HCT116 (cell line): ENCODE measurements around the gene RNF130. TPM values are rescaled to one million over a fixed set of nuclear protein-coding genes. Genes with fewer than 3 reads are reported as not detected.

ENCODE experiments used
- ATAC-seq: fragments of 200-7000 bp; cut with Tn5 transposase; 2 replicates; pipeline ENCODE4 v1.9.1; 2020; ENCODE audit warnings: mild to moderate bottlenecking, moderate library complexity
- BruUV-seq: library from RNA; stranded (reverse); fragments of 400-500 nt; replicated peaks from 2 replicates; lab custom pipeline; 2021; lab: Mats Ljungman, UMichigan
- CTCF ChIA-PET: fragments of 300-600 bp; sonication (Branson Sonifier 250); formaldehyde crosslinking; loops from one replicate; lab custom pipeline; 2021; ENCODE audit warnings: antibody characterized with exemption; lab: Charles Lee
- POLR2A ChIA-PET: fragments of 300-600, 350-600 bp; sonication (Branson Sonifier 250); formaldehyde crosslinking; loops from one replicate; lab custom pipeline; 2021; ENCODE audit warnings: antibody characterized with exemption; lab: Charles Lee
- RAD21 ChIA-PET, 2 experiments: fragments of 300-600 bp; sonication (Branson Sonifier 250); formaldehyde crosslinking; loops; one replicate each; lab custom pipeline; 2023; ENCODE audit warnings: low total read pairs in 2 of 2; ENCODE audit not compliant: uncharacterized antibody in 2 of 2, unreplicated experiment in 2 of 2, low non-redundant PET in 1 of 2; lab: Charles Lee
- DNase-seq: peaks from one replicate; pipeline ENCODE4 v3.0.0-alpha.2; 2010; ENCODE audit warnings: low read depth, low spot score
- H2AFZ ChIP-seq: fragments of 200-600 bp; shearing (Covaris generic), sonication (generic); 2 replicates; pipeline ENCODE4 v1.6.1; 2017; ENCODE audit warnings: low read depth, mixed run types, mixed read lengths, antibody characterized with exemption, low read length; ENCODE audit not compliant: poor library complexity, severe bottlenecking
- H3K27ac ChIP-seq: 2 replicates; pipeline ENCODE4 v1.5.1; 2012; ENCODE audit warnings: low read depth, low read length
- H3K27me3 ChIP-seq: fragments of 200-600 bp; sonication (generic); 2 replicates; pipeline ENCODE4 v1.6.1; 2016; ENCODE audit warnings: mixed run types, low read length, mixed read lengths; ENCODE audit not compliant: insufficient read depth
- H3K36me3 ChIP-seq, 2 experiments: fragments of 200-500 bp in 1 of 2; fragments of 200-600 bp in 1 of 2; sonication (Bioruptor generic) in 1 of 2; sonication (generic) in 1 of 2; 2 replicates each; pipeline versions ENCODE4 v1.5.1 to v1.6.1; 2014 to 2016; ENCODE audit warnings: low read length in 2 of 2, inconsistent platforms in 1 of 2, mixed read lengths in 1 of 2, mixed run types in 1 of 2; ENCODE audit not compliant: insufficient read depth in 2 of 2, control insufficient read depth in 1 of 2
- H3K4me1 ChIP-seq, 2 experiments: fragments of 200-600 bp in 1 of 2; sonication (generic) in 1 of 2; 2 replicates each; pipeline versions ENCODE4 v1.5.1 to v1.6.1; 2012 to 2017; ENCODE audit warnings: low read length in 2 of 2, inconsistent platforms in 1 of 2, mild to moderate bottlenecking in 1 of 2, mixed read lengths in 1 of 2, mixed run types in 1 of 2, moderate library complexity in 1 of 2; ENCODE audit not compliant: insufficient read depth in 2 of 2, control insufficient read depth in 1 of 2
- H3K4me2 ChIP-seq: fragments of 200-600 bp; sonication (generic); 2 replicates; pipeline ENCODE4 v1.6.1; 2017; ENCODE audit warnings: mixed run types, low read length, mixed read lengths
- H3K4me3 ChIP-seq, 2 experiments: fragments of 200-600 bp in 1 of 2; sonication (generic) in 1 of 2; replicated peaks in 1 of 2; 2 replicates each; pipeline ENCODE4 v1.5.1; 2011 to 2016; ENCODE audit warnings: low read length in 2 of 2, control low read depth in 1 of 2, low read depth in 1 of 2, mild to moderate bottlenecking in 1 of 2, mixed read lengths in 1 of 2, mixed run types in 1 of 2
- H3K79me2 ChIP-seq: fragments of 200-600 bp; sonication (generic); 2 replicates; pipeline ENCODE4 v1.6.1; 2017; ENCODE audit warnings: mild to moderate bottlenecking, mixed run types, low read length, moderate library complexity, mixed read lengths; ENCODE audit not compliant: insufficient read depth
- H3K9ac ChIP-seq: fragments of 200-600 bp; sonication (generic); 2 replicates; pipeline ENCODE4 v1.6.1; 2016; ENCODE audit warnings: low read length, mixed read lengths
- H3K9me2 ChIP-seq: fragments of 200-600 bp; sonication (generic), shearing (Covaris generic); 2 replicates; pipeline ENCODE4 v1.6.1; 2017; ENCODE audit warnings: mixed run types, mild to moderate bottlenecking, moderate library complexity; ENCODE audit not compliant: insufficient read depth
- H3K9me3 ChIP-seq, 2 experiments: fragments of 200-500 bp in 1 of 2; fragments of 200-600 bp in 1 of 2; sonication (Bioruptor generic) in 1 of 2; sonication (generic) in 1 of 2; 2 replicates each; pipeline ENCODE4 v1.6.1; 2014 to 2017; ENCODE audit warnings: low read length in 2 of 2, mixed read lengths in 2 of 2, inconsistent platforms in 1 of 2, low read depth in 1 of 2, mild to moderate bottlenecking in 1 of 2, mixed run types in 1 of 2, moderate library complexity in 1 of 2; ENCODE audit not compliant: control insufficient read depth in 1 of 2, insufficient read depth in 1 of 2
- H4K20me1 ChIP-seq: fragments of 200-600 bp; sonication (generic), shearing (Covaris generic); 2 replicates; pipeline ENCODE4 v1.6.1; 2017; ENCODE audit warnings: mixed run types, mild to moderate bottlenecking, moderate library complexity; ENCODE audit not compliant: insufficient read depth
- ATF3 ChIP-seq: IDR thresholded peaks from 2 replicates; pipeline ENCODE4 v1.6.1; 2012
- EZH2phosphoT487 ChIP-seq: fragments of 200-600 bp; IDR thresholded peaks from 2 replicates; pipeline ENCODE4 v1.6.1; 2018; ENCODE audit warnings: antibody characterized with exemption, borderline replicate concordance
- POLR2AphosphoS5 ChIP-seq: IDR thresholded peaks from 2 replicates; pipeline ENCODE4 v1.6.1; 2011; ENCODE audit warnings: mild to moderate bottlenecking, low read depth, low read length, moderate library complexity
- RAD21 ChIP-seq: IDR thresholded peaks from 2 replicates; pipeline ENCODE4 v1.6.1; 2012; ENCODE audit warnings: low read depth, mild to moderate bottlenecking
- SIN3A ChIP-seq: IDR thresholded peaks from 2 replicates; pipeline ENCODE4 v1.6.1; 2012; ENCODE audit warnings: low read depth
- SP1 ChIP-seq: IDR thresholded peaks from 2 replicates; pipeline ENCODE4 v1.6.1; 2012; ENCODE audit warnings: low read depth
- TCF7L2 ChIP-seq: IDR thresholded peaks from 2 replicates; pipeline ENCODE4 v1.7.0; 2011; ENCODE audit warnings: borderline replicate concordance, inconsistent platforms; ENCODE audit not compliant: insufficient read depth, insufficient read length; ENCODE audit errors: extremely low read depth
- ZNF274 ChIP-seq: fragments of 200-500 bp; sonication (Bioruptor generic); IDR thresholded peaks from 2 replicates; pipeline ENCODE4 v1.6.1; 2014; ENCODE audit warnings: mild to moderate bottlenecking, low read depth, low read length, inconsistent platforms
- intact Hi-C: fragments of 100-400 bp; cut with micrococcal nuclease; formaldehyde crosslinking; loops from 2 replicates; pipeline ENCODE4 v1.10.0; 2022
- total RNA-seq: library from RNA; stranded (reverse); gene quantifications from one replicate; pipeline ENCODE4 v1.2.1, GENCODE V29; 2021; ENCODE audit not compliant: unreplicated experiment

The RNF130 gene
- total RNA-seq, 1 experiment from 2014 or later = 34.9 TPM

GRCh38 chr5:180116077-180116999, 44.8 kb upstream of the RNF130 start:
- Histone ChIP-seq H2AFZ (no peak overlapping the region), H3K4me1 (peaks cover 0 to 5% of the 10 kb centered on the region in 2 experiments; a peak in 1 of 4 replicates), H3K9me3 (no peaks in the 10 kb centered on the region), H3K4me2 (no peak overlapping the region), H3K27ac (no peak overlapping the region), H3K4me3 (no peak overlapping the region), H4K20me1 (no peaks in the 10 kb centered on the region), H3K79me2 (no peaks in the 10 kb centered on the region), H3K36me3 (no peaks in the 10 kb centered on the region), H3K9me2 (no peaks in the 10 kb centered on the region), H3K27me3 (no peaks in the 10 kb centered on the region), H3K9ac (no peak overlapping the region)
- BruUV-seq = no TSS peak
- no peak for ATAC-seq
- no peak for DNase-seq
- ChIA-PET POLR2A (no interaction called here), RAD21 (no interaction called here), CTCF (interaction anchor here (1.0 kb wide), 1 partner anchor 200 kb away, joined by 3 read pairs; no protein-coding TSS in a partner anchor)
- no peak for TF ChIP-seq SP1
- no peak for TF ChIP-seq RAD21
- TF ChIP-seq POLR2AphosphoS5 = no peak
- no peak for TF ChIP-seq SIN3A
- TF ChIP-seq TCF7L2 = no peak
- TF ChIP-seq ATF3 = no peak
- TF ChIP-seq ZNF274 = no peak
- no peak for TF ChIP-seq EZH2phosphoT487
- intact Hi-C loops = no loop called here
